HTR-8/SVneo (cell line): ENCODE measurements around the gene FILIP1L.

ENCODE experiments used
- DNase-seq: peaks from one replicate; pipeline ENCODE4 v3.0.0; 2011; ENCODE audit warnings: low spot score, mixed read lengths; ENCODE audit not compliant: insufficient read length
- FAIRE-seq: peaks from 2 replicates; lab custom pipeline; 2011; peaks lifted over from hg19 to GRCh38; lab: Jason Lieb, UNC

The FILIP1L gene

DNA sequence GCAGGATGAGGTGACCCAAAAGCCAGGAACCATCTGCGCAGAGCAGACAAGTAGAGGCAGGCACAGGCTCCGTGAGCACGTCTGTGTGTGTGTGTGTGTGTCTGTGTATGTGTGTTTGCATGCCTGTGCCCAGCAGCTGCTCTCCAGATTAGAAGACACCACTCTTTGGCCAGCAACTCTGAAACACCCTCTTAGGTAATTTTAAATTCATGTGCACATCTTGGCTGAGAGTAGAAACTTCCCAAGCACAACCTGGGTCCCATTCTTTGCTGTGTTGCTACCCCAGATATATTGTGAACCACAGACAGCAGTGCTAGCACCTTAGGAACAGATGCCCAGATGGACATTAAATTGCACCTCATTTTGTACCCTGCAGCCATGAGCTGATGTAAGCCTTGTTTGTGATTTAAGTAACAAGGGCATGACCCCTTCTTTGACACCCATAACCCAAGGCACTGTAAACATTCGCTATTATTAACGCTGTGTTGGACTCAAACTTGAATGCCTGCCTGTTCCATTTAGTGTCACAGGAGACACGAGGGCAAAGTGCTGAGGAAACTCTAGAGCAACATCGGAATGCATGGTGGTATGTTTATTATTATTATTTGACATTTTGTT lies at the start of gene FILIP1L:
FILIP1L (minus strand) TSS at position 89 of the 618 bp plus-strand sequence.
- no peak for FAIRE-seq
- DNase-seq: no peak

DNA sequence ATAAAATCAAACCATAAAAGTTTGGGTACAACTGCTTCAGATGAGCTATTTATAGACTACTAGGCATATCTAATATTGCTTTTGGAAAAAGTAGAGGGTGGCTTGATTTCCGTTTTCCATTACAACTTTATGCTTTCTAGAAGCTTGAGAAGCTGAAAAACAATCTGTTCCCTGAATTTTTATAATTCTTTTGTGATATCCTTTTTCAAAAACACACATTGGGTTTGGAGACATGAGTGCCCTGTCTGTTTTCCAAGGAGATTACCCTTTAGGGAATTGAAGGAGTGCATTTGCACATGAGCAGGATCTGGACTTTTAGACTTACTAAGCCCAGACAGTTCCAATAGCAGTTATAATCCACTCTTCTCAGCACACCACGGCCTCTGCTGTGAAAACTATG lies 49.5 kb upstream of the FILIP1L start:
- FAIRE-seq: no peak

DNA sequence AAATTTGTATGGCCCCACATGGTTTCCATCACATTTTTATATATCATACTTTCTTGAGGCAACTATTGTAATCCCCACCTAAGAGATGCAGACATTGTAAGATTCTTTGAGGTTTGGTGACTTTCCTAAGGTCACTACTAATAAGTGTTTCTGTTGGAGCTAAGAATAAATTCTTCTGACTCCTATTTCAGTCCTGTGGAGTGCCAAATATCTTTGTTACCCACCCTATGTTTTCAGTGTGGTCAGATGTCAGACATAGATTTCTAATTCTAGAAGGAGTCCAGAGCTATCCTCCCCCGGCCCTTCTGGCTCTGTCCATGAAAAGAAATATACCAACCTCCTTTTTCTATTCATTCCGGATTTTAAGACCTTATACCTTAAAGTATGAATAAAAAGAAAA lies 46.2 kb upstream of the FILIP1L start:
- DNase-seq (no peak), FAIRE-seq (no peak)

More for the DNA sequence above, 49.5 kb upstream of the FILIP1L start:
- DNase-seq: no peak

DNA sequence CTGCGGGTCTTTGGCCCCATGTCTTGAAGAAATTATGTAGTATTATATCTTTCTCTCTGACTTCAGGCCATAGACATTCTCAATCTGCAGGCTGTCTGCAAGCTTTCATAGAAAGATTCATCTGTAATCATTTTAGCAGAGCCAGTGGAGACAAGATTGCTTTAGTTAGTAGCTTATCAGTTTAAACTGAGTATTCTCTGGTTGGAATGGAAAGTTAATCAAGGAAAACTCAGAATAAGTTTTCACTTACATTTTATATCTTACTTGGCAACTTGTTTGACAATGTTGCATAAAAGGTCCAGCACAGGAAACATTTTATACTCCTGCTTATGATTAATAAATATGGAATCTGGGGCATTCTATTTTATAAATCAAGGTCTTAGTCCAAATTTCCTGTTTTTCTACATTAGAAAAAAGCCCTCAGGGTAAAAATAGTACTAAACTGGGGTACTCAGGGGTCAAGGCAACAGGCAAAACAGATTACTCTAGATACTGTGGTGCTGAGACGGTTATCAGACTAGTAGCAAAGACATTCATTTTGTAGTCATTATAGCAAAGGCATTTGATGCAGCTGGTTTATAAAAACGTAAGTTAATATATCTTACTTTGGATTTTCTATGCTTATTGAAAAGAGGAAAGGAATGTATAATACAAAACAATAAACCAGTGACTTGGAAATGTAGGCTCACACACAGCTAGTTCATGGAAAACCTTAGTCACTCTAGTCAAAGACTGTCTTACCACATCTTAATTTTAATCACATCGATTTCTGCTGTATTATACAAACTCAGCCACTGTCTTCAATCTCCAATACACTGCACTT lies 45.2 kb upstream of the FILIP1L start:
- FAIRE-seq (no peak), DNase-seq (peak; percentile 51)

DNA sequence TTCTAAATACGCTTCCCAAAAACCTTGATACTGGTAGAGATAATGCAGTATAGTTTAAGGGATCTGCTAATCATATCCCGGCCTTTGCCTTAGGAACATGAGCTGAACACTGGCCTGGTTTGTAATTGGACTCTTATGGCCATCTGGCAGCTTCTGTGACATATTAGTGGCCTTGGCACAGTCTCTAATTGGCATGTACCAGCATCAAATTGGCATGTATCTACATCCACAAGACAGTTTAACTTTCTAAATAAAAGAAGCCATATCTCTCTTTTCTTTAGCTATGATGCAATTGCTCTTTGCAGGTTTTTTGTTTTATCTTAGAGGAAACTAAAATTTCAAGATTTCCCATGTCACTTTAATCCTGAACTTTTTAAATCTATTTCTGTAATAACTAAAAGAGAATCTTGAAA lies 44.6 kb upstream of the FILIP1L start:
- no peak for FAIRE-seq
- DNase-seq: no peak

DNA sequence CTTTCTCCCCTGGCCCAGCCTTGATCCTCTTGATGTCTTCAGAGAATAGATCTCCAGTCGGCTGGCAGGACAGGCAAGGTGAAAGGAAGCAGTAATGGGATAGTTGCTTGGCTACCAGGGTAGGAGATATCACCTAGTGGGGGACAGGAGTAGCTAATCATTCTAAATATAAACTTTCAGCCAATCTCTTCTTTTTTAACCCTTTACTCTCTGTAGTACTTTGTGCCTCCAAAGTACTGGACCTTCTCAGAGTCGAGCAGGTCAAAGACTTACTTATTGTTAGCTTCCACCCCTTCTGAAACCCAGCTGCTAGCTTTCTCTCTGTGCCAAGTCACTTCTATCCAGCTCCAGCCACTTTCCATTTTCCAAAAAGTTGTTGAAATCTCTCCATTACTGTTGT lies 43.4 kb upstream of the FILIP1L start:
- DNase-seq (no peak), FAIRE-seq (no peak)

DNA sequence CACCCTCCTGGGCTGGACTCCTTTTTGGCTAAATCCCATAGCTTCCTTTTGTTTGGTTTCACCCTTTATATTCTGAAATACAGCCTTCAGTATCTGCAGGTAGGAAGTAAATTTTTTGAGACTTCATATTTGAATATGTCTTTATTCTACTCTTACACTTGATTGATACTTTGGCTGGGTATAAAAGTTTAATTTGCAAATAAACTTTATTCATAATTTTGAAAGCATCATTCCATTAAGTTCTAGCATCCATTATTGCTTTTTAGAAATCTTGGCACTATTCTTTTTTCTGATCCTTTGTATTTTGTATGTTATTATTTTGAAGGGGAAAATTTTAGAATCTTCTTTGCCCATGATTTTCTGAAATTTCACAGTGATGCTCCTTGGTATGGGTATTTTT lies 41.3 kb upstream of the FILIP1L start:
- FAIRE-seq (no peak), DNase-seq (no peak)

DNA sequence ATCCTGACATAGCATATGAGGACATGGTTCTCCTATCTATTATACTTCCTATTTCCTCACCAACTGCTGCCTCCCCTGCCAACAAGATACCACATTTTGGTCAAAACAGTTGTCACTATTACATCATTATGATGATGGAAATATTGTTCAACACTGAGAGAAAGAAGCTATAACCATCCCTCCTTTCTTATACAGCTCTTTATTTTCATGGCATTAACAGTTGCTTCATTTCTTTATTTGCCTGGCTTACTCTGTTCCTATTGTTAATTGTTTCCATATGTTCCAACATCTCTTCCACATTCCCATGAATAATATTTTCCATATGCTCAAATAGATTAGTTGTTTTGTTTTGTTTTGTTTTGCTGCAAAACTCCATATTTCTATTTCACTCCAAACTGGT lies 40.8 kb upstream of the FILIP1L start:
- FAIRE-seq (no peak), DNase-seq (no peak)

DNA sequence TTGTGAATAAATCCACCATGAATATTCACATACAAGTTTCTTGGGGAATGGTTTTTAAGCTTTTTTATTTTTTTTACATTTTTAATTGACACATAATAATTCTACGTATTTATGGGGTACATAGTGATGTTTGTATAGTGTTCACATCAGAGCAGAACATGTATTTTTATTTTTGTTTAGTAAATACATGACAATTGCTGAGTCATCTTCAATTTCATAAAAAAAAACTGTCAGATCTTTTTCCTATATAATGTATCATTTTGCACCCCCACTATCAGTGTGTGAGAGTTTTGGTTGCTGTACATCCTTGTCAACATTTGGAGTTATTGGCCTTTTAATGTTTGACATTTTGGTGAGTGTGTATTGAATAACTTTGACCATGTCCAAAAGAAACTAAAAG lies 39.9 kb upstream of the FILIP1L start:
- FAIRE-seq (no peak), DNase-seq (no peak)

DNA sequence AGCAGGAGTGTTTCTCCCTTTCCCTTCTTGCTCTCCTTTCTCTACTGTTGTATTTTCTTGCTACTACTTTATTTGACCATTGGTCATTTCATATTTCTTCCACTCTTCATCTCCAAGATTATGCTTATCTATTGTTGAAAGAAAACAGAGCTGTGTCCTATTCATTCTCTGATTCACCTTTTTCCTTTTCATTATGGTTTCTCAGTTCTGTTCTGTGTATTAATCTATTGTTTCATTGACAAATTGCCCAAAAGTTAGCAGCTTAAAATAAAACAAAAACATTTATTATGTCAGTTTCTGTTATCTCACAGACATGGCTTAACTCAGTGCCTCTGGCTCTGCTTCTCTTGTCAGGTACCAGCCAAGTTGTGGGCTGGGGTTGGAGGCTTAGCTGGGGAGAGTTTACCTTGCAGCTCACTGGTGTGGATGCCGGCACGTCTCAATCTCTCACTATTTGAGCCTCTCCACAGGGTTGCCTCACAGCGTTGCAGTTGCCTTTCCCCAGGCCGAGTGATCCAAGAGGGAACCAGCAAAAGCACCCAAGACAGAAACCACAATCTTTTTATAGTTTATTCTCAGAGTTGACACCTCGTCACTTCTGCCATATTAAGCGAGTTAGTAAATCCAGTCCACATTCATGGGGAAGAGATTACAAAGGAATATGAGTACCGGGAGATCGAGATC lies 36.9 kb upstream of the FILIP1L start:
- FAIRE-seq: no peak
- no peak for DNase-seq

DNA sequence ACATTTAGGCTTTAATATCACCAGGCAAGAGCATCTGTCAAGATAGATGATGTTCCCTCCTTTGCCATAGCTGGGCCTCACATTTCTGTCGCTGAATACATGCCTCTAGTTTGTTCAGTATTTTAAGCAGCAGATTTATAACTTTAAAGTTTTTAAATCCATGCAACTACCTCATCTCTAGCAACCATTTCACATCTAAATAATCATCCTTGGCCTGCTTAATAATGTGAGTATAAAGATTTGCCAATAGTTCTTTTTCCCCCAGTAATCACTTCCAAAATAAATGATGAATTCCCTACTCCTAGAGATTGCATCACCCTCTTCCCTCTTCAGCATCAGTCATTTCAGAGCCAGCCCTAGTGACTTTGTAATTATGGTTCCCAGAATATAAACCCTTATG lies 36.2 kb upstream of the FILIP1L start:
- no peak for FAIRE-seq
- no peak for DNase-seq

DNA sequence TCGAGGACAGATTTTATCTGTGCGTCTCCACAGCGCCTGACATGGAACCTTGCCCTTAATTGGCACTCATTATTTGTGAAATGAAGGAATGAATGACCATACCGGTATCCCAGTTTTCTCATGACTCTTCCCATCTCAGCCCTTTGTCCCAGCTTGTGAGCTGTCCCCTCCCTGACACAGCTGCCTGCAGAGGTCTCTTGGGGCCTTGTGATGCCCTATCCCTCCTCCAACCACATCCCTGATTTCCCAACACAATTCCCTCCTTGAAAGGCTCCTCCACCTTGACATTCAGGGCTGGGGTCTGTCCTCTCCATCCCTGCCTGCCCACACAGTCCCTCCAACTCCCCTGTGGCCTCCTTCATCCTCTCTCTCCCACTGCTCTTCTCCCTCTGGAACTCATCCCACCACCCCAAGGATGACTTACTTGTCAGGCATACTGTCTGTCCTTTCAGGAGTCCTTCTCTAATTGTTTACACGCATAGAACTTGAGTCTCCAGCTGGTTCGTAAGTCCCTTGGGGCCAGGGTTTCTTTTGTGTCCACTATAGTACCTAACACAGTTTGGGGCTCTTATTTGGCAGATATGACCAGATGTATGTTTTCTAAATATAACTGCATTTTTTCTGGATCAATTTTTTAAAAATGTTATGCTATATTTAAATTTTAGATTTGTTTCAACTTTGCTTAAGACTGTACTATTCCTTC lies 35.6 kb upstream of the FILIP1L start:
- no peak for FAIRE-seq
- DNase-seq: no peak

DNA sequence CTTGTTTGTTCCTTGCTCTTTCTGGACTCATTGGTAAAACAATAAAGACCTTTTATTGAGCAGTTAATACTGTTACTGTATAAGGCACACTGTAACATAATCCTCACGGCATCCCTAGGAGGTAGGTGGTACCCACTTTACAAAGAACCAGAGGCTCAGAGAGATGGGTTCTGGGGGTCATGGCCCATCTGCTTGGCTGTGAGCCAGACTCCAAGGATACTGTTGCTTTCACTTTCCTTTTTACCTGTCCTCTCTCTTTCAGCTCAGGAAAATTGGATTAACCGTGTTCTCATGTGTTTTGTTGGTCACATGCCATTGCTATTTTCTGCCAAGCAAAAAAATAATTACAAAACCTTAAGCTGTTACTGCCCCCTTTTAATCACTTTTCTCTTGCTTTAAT lies 34.8 kb upstream of the FILIP1L start:
- no peak for FAIRE-seq
- DNase-seq: no peak

DNA sequence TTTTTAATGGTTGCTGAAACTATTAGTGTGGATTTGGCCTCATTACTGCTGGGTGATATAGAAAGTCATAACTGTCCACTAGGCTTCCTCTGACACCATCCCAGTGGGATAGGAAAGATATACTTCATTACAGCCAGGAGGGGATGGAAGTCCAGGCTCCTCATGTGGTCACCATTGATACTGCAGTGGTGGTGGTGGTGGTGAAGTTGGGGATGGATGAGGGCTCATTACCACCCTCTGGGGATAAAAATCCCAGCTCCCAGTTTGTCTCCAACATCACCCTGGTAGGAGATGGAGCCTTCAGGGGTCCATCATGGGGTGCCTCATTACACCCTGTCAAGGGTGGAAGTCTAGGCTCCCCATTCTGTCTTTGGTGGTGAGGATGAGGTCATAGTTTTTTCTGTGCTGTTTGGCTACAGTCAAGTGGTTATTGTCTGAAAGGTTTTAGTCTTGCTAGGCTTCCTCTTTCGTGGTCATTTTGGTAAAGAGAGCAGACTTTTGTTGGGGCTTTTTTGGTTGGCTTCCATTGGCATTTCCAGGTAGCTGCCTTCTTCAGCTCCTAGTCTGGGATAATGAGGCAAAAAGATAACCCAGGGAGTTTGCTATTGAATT lies 30.1 kb upstream of the FILIP1L start:
- FAIRE-seq (no peak), DNase-seq (no peak)

DNA sequence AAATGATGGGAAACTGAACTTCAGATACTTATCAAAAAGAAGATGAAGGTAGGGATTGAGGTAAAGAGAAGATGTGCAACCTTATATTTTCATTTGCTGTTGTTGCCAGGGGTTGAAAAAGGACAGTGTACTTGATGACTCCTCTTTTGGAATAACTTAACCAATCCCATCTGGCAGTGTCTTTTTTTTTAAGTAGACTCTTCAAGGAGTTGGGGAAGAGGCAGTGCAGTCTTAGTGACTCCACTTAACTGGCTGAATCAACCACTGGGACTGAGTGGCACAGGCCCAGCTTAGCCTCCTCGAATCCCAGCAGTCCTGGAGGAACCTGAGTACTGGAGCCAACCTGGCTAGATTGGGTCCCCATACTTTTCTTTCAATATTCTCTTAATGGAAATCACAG lies 27.3 kb upstream of the FILIP1L start:
- FAIRE-seq (no peak), DNase-seq (no peak)

DNA sequence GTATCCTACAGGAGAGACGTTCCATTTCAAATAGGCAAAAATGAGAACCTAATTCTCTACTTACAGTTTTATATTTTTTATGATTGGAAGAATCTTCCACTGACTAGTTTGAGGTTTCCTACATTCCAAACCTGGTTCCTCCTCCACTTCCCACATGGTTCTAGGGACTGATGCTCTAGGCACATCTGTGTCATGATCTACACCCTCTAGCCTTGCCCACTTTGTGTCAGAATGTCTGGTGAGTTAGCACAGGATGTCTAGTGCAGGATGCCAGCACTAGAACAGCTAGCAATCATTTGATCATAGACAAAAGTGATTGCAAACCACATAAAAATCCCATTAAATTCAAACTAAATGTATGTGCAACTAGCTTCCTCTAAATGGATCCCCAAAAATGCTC lies 26.7 kb upstream of the FILIP1L start:
- DNase-seq (no peak), FAIRE-seq (no peak)

DNA sequence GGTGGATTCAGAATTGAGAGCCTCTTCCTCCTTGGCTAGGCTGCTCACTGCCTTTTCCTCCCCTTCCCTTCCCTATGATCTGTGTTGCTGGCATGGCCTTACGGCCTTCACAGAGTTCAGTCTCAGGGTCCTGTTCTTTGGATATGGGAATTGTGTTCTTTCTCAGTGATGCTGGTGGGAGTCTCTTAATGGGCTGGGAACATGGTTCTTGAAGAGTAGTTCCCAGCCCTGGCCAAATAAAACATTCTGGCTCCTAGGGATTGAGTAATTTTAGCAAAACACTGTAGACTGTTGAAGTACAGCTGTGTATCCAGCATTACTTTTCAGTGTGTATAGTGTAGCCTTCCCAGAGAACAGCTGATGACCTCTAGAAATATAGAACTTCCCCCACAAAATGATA lies 22.6 kb upstream of the FILIP1L start:
- no peak for FAIRE-seq

DNA sequence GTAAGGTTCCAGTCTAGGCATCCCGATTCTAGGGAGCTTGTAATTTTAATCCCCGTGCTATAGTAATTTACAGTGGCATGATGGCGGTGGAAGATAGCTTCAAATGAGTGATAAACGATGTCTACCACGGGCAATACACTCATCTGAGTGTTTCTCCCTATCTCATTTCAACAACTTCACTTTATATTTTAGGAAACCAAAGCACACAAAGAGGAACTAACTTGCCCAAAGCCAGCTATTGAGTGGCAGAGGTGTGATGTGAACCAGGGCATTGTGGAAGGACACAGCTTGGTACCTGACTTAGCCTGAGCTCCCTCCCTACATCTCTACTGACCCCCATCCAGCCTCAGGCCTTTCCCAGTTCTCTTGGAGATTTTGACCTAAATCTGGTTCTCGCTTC lies 16.9 kb upstream of the FILIP1L start:
- FAIRE-seq (peak; percentile 9), DNase-seq (no peak)

More for the DNA sequence above, 22.6 kb upstream of the FILIP1L start:
- no peak for DNase-seq

DNA sequence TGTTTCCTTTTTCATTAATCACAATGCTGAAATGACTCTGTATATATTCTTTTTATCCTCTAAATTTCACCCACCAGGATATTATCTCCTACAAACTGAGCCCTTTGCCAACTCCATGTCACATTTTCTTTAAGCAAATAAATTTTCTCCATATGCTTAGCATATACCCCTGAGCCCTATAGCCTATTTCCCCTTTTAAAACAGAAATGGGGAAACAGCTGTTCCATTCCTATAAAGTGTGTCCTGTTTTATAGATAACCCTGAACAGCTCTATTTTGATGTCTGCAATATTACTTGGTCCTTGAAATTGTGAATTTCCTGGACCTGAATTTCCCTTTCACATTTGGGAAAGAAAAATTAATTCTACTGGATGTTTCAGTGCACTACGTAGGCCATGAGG lies 15.6 kb upstream of the FILIP1L start:
- no peak for DNase-seq
- FAIRE-seq: no peak

DNA sequence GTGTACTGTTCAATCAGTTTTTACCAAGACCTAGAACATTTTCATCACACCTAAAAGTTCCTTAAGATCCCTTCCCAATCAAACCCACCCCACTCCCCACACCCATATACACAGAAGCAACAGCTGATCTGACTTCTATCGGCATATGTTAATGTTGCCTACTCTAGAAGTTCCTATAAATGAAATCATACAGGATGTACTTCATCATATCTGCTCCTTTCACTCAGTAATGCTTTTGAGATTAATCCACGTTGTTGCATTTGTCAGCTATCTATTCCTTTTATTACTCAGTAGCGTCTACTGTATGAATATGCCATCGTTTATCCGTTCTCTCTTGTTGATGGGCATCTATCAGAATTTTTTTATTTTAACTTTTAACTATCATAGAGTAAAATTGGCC lies 14.3 kb upstream of the FILIP1L start:
- DNase-seq (no peak), FAIRE-seq (no peak)
